Astrocyte (in vitro differentiated cells and primary cell): ENCODE results near the gene CPEB4. TPM values are rescaled to one million over a fixed set of nuclear protein-coding genes. Genes with fewer than 3 reads are reported as not detected.
A peak's percentile ranks its signal among the peaks of the same experiment; 100 is the strongest.

ENCODE experiments used
- DNase-seq: peaks from one replicate; pipeline ENCODE4 v3.0.0-alpha.2; 2010; ENCODE audit warnings: low read depth
- FAIRE-seq: peaks from 2 replicates; lab custom pipeline; 2011; peaks lifted over from hg19 to GRCh38; lab: Jason Lieb, UNC
- H2AFZ ChIP-seq: 2 replicates; pipeline ENCODE4 v1.6.0; 2012; ENCODE audit warnings: low read depth, low read length, inconsistent platforms
- H3K27ac ChIP-seq: 2 replicates; pipeline ENCODE4 v1.5.1; 2011; ENCODE audit warnings: low read depth, low read length, inconsistent platforms
- H3K27me3 ChIP-seq: 2 replicates; pipeline ENCODE4 v1.6.0; 2011; ENCODE audit warnings: low read length, inconsistent platforms; ENCODE audit not compliant: insufficient read depth
- H3K36me3 ChIP-seq: 2 replicates; pipeline ENCODE4 v1.5.1; 2011; ENCODE audit warnings: low read length, inconsistent platforms; ENCODE audit not compliant: insufficient read depth
- H3K4me1 ChIP-seq: 2 replicates; pipeline ENCODE4 v1.5.1; 2011; ENCODE audit warnings: low read length, inconsistent platforms; ENCODE audit not compliant: insufficient read depth
- H3K4me2 ChIP-seq: 2 replicates; pipeline ENCODE4 v1.6.0; 2012; ENCODE audit warnings: low read length, inconsistent platforms
- H3K4me3 ChIP-seq: 2 replicates; pipeline ENCODE4 v1.5.1; 2011; ENCODE audit warnings: low read depth, mild to moderate bottlenecking, low read length, inconsistent platforms; ENCODE audit not compliant: insufficient read depth
- H3K79me2 ChIP-seq: 2 replicates; pipeline ENCODE4 v1.6.0; 2012; ENCODE audit warnings: mild to moderate bottlenecking, low read length, inconsistent platforms; ENCODE audit not compliant: insufficient read depth
- H3K9ac ChIP-seq: 2 replicates; pipeline ENCODE4 v1.6.0; 2012; ENCODE audit warnings: mild to moderate bottlenecking, low read length, inconsistent platforms
- H3K9me3 ChIP-seq: 2 replicates; pipeline ENCODE4 v1.5.1; 2012; ENCODE audit warnings: low read depth, mild to moderate bottlenecking, low read length, inconsistent platforms; ENCODE audit not compliant: insufficient read depth
- H4K20me1 ChIP-seq: 2 replicates; pipeline ENCODE4 v1.6.0; 2012; ENCODE audit warnings: low read length, inconsistent platforms; ENCODE audit not compliant: insufficient read depth
- H3K27ac Mint-ChIP-seq: one replicate; pipeline ENCODE4 v1.8.0; 2021; ENCODE audit warnings: mild to moderate bottlenecking, mixed read lengths; ENCODE audit not compliant: unreplicated experiment
- H3K27me3 Mint-ChIP-seq: one replicate; pipeline ENCODE4 v1.8.0; 2021; ENCODE audit warnings: low read depth, mixed read lengths; ENCODE audit not compliant: unreplicated experiment
- H3K36me3 Mint-ChIP-seq: one replicate; pipeline ENCODE4 v1.8.0; 2021; ENCODE audit warnings: low read depth, mixed read lengths; ENCODE audit not compliant: unreplicated experiment
- H3K4me1 Mint-ChIP-seq: one replicate; pipeline ENCODE4 v1.8.0; 2021; ENCODE audit warnings: low read depth, mixed read lengths; ENCODE audit not compliant: unreplicated experiment
- H3K4me3 Mint-ChIP-seq: one replicate; pipeline ENCODE4 v1.8.0; 2021; ENCODE audit warnings: mild to moderate bottlenecking, moderate library complexity, mixed read lengths; ENCODE audit not compliant: unreplicated experiment
- H3K9me3 Mint-ChIP-seq: one replicate; pipeline ENCODE4 v1.8.0; 2021; ENCODE audit warnings: mild to moderate bottlenecking, mixed read lengths; ENCODE audit not compliant: unreplicated experiment
- EZH2 ChIP-seq: IDR thresholded peaks from 2 replicates; pipeline ENCODE4 v1.6.1; 2012; ENCODE audit warnings: mild to moderate bottlenecking, low read length, inconsistent platforms; ENCODE audit not compliant: insufficient read depth
- total RNA-seq: library from RNA; stranded (reverse); gene quantifications from 2 replicates; pipeline ENCODE4 v1.2.1, GENCODE V29; 2021
- TF ChIP-seq, protein P1 (sequence below): IDR thresholded peaks from 2 replicates; pipeline ENCODE4 v1.5.1; 2011; ENCODE audit warnings: low read depth, mild to moderate bottlenecking, inconsistent platforms, low read length, moderate library complexity; ENCODE audit not compliant: insufficient read depth

Gene CPEB4
- total RNA-seq, 1 donor from 2014 or later, result 37.2 TPM

DNA sequence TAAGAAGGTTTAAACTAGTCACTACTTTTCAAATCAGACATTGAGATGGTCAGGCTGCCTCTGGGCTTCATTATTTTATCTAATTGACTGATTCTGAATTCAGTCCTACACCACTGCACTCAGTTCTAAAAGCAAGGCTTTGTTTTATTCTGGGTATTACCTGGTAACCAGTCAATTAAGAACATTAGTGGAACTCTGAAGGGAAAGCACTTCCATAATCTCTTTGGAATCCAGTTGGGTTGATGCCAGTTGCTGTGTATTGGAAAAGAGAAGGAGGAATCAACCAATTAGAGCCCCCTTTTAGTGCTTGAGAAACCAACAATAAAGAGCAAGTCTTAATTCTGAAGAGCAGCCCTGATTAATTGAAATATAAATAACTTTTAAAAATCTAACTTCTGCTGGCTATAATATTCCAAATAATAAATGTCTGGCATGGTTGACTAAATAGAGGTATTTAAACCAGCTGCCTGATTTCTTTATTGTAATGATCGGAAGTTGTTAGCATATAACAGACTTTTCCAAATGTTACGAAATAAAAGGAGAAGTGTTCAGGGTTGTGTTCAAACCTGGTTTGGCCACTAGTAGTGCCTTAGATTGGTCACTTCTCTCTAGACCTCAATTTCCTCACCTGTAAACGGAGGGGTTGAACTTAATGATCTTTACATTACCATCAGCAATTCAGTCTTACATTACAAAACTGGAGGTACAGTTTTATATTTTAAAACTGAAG is 32.0 kb downstream of the CPEB4 start:
- FAIRE-seq, result no peak
- no peak overlapping the region for H3K4me3 Mint-ChIP-seq

DNA sequence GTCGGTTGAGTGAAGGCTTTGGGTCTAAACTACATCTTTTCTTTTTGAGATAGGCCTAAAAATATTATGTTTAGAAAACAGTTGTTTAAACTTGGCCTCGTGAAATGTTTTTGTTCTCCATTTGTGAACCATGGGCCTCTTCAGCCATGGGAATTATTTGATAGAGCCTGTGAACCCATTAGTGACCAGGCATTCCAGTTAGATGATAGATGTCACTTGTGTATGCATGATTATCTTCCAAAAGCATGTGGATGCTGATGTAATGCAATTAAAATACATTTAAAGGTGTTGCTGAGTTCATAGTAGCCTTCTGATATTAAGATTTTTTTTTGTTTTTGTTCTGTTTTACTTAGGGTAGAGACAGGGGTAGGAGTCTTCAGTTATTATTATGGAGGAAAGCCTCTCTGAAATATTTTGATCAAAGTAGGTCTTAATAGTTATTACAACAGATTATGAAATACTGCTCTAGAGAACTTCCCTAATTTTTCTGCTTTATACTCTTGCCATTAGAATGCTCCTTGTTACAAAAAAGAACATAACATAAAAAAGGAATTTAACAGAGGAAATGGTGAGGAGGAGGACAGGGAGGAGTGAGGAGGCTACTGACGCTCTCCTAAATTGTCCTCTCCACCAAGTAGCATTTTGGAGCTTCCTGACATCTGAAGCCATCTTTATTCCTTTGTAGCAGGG is 32.9 kb downstream of the CPEB4 start:
- Mint-ChIP-seq H3K4me3 (no peak overlapping the region), H3K36me3 (peaks cover 5% of the 10 kb centered on the region), H3K9me3 (no peaks in the 10 kb centered on the region), H3K4me1 (peaks cover 24% of the 10 kb centered on the region), H3K27me3 (no peaks in the 10 kb centered on the region), H3K27ac (peak overlapping the region; percentile 27)
- peaks cover 22% of the 10 kb centered on the region for H3K4me1 ChIP-seq
- no peaks in the 10 kb centered on the region for H3K27me3 ChIP-seq
- H2AFZ ChIP-seq, result no peak overlapping the region
- no peak overlapping the region for H3K4me3 ChIP-seq
- H3K27ac ChIP-seq, result peak overlapping the region; percentile 98
- no peak overlapping the region for H3K4me2 ChIP-seq
- no peak for TF ChIP-seq EZH2
- no peaks in the 10 kb centered on the region for H3K36me3 ChIP-seq
- peaks cover 19% of the 10 kb centered on the region for H4K20me1 ChIP-seq
- no peaks in the 10 kb centered on the region for H3K9me3 ChIP-seq
- H3K79me2 ChIP-seq, result peaks cover 78% of the 10 kb centered on the region
- FAIRE-seq, result no peak
- DNase-seq, result peak; percentile 40
- no peak overlapping the region for H3K9ac ChIP-seq

More for the DNA sequence above, 32.0 kb downstream of the CPEB4 start:
- no peak for TF ChIP-seq EZH2
- TF ChIP-seq, protein P1, sequence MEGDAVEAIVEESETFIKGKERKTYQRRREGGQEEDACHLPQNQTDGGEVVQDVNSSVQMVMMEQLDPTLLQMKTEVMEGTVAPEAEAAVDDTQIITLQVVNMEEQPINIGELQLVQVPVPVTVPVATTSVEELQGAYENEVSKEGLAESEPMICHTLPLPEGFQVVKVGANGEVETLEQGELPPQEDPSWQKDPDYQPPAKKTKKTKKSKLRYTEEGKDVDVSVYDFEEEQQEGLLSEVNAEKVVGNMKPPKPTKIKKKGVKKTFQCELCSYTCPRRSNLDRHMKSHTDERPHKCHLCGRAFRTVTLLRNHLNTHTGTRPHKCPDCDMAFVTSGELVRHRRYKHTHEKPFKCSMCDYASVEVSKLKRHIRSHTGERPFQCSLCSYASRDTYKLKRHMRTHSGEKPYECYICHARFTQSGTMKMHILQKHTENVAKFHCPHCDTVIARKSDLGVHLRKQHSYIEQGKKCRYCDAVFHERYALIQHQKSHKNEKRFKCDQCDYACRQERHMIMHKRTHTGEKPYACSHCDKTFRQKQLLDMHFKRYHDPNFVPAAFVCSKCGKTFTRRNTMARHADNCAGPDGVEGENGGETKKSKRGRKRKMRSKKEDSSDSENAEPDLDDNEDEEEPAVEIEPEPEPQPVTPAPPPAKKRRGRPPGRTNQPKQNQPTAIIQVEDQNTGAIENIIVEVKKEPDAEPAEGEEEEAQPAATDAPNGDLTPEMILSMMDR, result no peak
- peaks cover 5% of the 10 kb centered on the region for H3K36me3 Mint-ChIP-seq
- peaks cover 19% of the 10 kb centered on the region for H4K20me1 ChIP-seq
- peaks cover 22% of the 10 kb centered on the region for H3K4me1 ChIP-seq
- H3K9me3 ChIP-seq, result no peaks in the 10 kb centered on the region
- no peaks in the 10 kb centered on the region for H3K27me3 ChIP-seq
- H3K27me3 Mint-ChIP-seq, result no peaks in the 10 kb centered on the region
- peak overlapping the region; percentile 98 for H3K27ac ChIP-seq
- H3K27ac Mint-ChIP-seq, result peak overlapping the region; percentile 30
- H3K36me3 ChIP-seq, result no peaks in the 10 kb centered on the region
- peaks cover 22% of the 10 kb centered on the region for H3K4me1 Mint-ChIP-seq
- peak overlapping the region; percentile 94 for H3K9ac ChIP-seq
- no peaks in the 10 kb centered on the region for H3K9me3 Mint-ChIP-seq
- H3K4me2 ChIP-seq, result peak overlapping the region; percentile 88
- peaks cover 69% of the 10 kb centered on the region for H3K79me2 ChIP-seq
- H3K4me3 ChIP-seq, result no peak overlapping the region
- H2AFZ ChIP-seq, result no peak overlapping the region
- DNase-seq, result peak; percentile 31

DNA sequence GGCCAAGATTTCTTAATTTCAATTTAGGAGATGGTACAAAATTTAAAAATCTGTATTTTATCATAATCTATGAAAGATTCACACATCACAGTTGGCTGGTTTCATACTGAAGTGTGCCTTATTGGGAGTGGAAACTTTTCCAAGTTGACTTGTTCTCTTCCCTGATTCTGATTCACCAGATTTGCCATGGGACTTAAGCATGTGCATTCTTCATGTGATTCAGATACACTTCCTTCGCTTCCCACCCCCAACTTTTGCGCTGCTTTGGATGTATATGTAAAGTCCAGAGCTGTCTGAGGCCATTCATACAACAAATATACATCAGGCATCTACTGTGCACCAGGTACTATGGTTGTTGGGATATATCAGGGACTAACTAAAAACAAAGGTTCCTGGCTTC is 34.4 kb downstream of the CPEB4 start:
- Histone ChIP-seq H4K20me1 (peaks cover 26% of the 10 kb centered on the region), H3K9me3 (no peaks in the 10 kb centered on the region), H2AFZ (no peak overlapping the region), H3K4me2 (no peak overlapping the region), H3K27ac (no peak overlapping the region), H3K36me3 (no peaks in the 10 kb centered on the region), H3K27me3 (no peaks in the 10 kb centered on the region), H3K79me2 (peaks cover 86% of the 10 kb centered on the region), H3K4me1 (peaks cover 26% of the 10 kb centered on the region), H3K4me3 (no peak overlapping the region), H3K9ac (no peak overlapping the region)
- TF ChIP-seq, protein P1, result no peak
- TF ChIP-seq EZH2, result no peak
- H3K4me1 Mint-ChIP-seq, result peaks cover 26% of the 10 kb centered on the region
- DNase-seq (no peak), FAIRE-seq (no peak)
- H3K27me3 Mint-ChIP-seq, result no peaks in the 10 kb centered on the region
- H3K27ac Mint-ChIP-seq, result no peak overlapping the region
- H3K4me3 Mint-ChIP-seq, result no peak overlapping the region
- H3K36me3 Mint-ChIP-seq, result peaks cover 5% of the 10 kb centered on the region
- H3K9me3 Mint-ChIP-seq, result no peaks in the 10 kb centered on the region
